Stimulated activated CD8-positive, alpha-beta memory T cell treated with anti-CD3 and anti-CD28 coated beads, Interleukin-4, amount 100 ng/mL, for 48 hours (primary cell): Measurements from ENCODE around the gene NLRP7.
A peak's percentile ranks its signal among the peaks of the same experiment; 100 is the strongest.
"Not testable (repeated sequence)": the region's sequence is repeated elsewhere in the genome, so short reads cannot be mapped to it uniquely, and the experiment has no call there.

Experiments used
- DNase-seq: peaks from one replicate; pipeline ENCODE4 v3.0.0-alpha.2; 2020

The NLRP7 gene

GRCh38 chr19:54947381-54947780 lies at the start of gene NLRP7:
NLRP7 (minus strand) TSS chr19:54947530.
- no peak for DNase-seq

DNA sequence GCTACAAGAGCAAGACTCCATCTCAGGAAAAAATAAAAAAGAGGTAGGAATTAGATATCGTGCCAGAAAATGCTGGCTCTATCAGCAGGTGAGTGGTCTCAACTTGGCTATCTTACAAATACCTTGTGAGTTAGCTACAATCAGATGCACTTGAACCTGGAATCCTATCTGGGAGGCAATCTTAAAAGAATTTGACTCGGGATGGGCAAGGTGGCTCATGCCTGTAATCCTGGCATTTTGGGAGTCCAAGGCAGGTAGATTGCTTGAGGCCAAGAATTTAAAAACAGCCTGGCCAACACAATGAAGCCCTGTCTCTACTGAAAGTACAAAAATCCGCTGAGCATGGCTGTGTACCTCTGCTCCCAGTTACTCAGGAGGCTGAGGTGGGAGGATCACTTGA lies 48.2 kb upstream of the NLRP7 start:
- no peak for DNase-seq

DNA sequence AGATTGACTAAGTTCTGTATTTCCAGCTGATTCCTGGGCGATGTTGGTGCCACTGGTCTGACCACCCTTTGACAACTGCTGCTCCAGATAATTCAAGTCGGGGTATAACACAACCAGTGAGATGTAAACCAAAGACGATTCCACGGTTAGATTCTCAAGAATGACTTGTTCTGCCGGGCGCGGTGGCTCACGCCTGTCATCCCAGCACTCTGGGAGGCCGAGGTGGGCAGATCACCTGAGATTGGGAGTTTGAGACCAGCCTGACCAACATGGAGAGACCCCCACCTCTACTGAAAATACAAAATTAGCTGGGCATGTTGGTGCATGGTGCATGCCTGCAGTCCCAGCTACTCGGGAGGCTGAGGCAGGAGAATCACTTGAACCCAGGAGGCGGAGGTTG lies 42.2 kb upstream of the NLRP7 start:
- not testable (repeated sequence) for DNase-seq

DNA sequence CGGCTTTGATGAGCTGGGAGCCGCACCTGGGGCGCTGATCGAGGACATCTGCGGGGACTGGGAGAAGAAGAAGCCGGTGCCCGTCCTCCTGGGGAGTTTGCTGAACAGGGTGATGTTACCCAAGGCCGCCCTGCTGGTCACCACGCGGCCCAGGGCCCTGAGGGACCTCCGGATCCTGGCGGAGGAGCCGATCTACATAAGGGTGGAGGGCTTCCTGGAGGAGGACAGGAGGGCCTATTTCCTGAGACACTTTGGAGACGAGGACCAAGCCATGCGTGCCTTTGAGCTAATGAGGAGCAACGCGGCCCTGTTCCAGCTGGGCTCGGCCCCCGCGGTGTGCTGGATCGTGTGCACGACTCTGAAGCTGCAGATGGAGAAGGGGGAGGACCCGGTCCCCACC lies 35.2 kb upstream of the NLRP7 start:
- not testable (repeated sequence) for DNase-seq

DNA sequence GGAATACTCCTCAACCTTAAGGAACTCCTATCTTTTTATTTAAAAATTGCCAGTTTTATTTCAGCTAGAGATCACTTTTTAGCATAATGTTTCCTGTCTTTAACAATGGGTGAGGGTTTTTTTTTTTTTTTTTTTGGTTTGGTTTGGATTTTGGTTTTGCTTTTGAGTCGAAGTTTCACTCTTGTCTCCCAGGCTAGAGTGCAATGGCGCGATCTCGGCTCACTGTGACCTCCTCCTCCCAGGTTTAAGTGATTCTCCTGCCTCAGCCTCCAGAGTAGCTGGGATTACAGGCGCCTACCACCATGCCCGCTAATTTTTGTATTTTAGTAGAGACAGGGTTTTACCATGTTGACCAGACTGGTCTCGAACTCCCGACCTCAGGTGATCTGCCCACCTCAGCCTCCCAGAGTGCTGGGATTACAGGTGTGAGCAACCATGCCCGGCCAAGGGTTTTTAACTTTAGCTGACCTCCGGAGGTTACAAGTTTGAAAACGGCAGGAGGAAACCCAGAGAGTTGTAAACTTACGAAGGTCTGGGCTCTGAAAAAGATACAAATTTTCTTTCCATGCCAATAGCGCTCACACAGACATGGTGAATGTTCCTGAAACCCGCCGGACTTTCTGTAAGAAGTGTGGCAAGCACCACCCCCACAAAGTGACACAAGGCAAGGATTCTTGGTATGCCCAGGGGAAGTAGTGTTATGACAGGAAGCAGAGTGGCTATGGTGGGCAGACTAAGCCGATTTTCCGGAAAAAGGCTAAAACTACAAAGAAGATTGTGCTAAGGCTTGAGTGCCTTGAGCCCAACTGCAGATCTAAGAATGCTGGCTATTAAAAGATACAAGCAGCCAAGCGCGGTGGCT lies 26.1 kb upstream of the NLRP7 start:
- peak; percentile 36 for DNase-seq

- not testable (repeated sequence) for DNase-seq
These were observed 24.1 kb upstream of the NLRP7 start for GRCh38 chr19:54971446-54971845.

DNA sequence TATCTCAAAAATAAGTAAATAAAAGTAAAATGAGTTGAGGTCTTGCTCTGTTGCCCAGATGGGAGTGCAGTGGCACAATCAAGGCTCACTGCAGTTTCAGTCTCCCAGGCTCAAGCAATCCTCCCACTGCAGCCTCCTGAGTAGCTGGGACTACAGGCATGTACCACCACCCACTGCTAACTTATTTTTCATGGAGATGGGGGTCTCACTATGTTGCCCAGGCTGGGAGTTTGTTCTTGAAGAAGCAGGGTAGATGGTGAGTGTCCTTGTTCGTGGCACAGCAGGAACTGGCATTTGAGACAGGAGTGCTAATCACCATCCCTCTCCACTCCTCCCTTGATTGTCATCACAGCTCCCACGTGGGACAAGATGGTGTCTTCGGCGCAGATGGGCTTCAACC lies 22.3 kb upstream of the NLRP7 start:
- no peak for DNase-seq

DNA sequence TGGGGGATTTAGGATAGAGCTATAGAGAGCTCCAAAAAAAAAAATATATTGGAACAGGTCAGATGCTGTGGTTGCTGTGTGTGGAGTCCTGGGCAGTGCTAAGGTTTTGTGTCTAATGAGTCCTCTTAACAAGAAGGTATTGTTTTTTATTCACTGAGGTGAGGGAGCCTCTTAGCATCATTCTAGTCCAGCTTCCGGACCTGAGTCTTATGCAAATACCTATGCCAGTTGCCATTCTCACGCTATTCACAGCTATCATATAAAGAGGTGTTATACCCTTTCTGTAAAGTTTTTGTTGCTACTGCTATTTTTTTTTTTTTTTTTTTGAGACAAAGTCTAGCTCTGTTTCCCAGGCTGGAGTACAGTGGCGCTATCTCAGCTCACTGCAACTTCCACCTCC lies 20.3 kb upstream of the NLRP7 start:
- no peak for DNase-seq

GRCh38 chr19:54965055-54965454 lies 17.7 kb upstream of the NLRP7 start:
- DNase-seq = not testable (repeated sequence)

DNA sequence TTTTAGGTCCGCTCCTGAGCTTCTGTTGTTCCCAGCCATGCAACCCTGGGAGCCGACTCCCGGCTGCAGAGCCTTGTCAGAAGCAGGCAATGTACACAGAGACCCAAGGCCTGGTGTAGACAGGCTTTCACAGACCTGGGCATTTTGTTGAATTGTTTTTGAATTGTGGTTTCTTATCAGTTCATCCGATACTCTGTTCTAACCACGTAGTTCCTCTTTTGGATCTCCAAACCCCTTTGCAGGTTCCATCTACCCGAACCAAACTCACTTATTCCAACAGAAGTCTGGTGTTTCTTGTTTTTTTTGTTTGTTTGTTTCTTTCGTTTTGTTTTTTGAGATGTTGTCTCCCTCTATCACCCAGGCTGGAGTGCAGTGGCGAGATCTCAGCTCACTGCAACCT lies 12.5 kb upstream of the NLRP7 start:
- DNase-seq = no peak

- no peak for DNase-seq
These were observed 8.0 kb upstream of the NLRP7 start for GRCh38 chr19:54955376-54955775.

DNA sequence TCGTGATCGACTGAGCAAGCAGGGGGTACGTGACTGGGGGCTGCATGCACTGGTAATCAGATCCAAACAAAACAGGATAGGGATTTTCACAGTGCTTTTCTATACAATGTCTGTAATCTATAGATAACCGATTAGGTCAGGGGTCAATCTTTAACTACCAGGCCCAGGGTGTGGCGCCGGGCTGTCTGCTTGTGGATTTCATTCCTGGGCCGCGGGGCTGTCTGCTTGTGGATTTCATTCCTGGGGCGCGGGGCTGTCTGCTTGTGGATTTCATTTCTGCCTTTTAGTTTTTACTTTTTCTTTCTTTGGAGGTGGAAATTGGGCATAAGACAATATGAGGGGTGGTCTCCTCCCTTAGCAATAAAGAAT lies 6.0 kb upstream of the NLRP7 start:
- not testable (repeated sequence) for DNase-seq

- DNase-seq = no peak
These were observed 5.4 kb upstream of the NLRP7 start for GRCh38 chr19:54952591-54953344.

- DNase-seq = not testable (repeated sequence)
These were observed 3.2 kb upstream of the NLRP7 start for GRCh38 chr19:54950580-54950979.

- DNase-seq = no peak
These were observed 2.1 kb upstream of the NLRP7 start for GRCh38 chr19:54949412-54949811.

GRCh38 chr19:54943772-54944361 lies 3.5 kb downstream of the NLRP7 start:
- not testable (repeated sequence) for DNase-seq

GRCh38 chr19:54939538-54939937 lies 7.8 kb downstream of the NLRP7 start:
- DNase-seq = not testable (repeated sequence)

DNA sequence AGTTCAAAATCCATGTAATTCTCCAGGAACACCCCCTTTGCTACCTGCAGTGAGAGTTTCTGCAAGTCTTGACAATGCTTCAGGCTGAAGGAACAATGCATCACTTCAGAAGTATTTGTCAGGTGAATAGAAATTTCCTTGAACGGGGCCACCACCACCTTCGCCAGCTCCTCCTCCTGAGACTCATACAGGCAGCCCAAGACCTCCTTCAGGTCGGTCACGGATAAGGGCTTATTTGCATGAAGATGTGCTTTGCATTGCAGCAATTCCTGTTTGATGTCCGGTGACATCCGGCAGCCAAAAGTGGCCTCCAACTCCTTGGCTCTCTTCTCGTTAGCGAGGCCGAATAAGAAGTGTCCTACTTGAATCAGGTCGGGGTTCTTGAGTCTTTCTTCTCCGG lies 8.4 kb downstream of the NLRP7 start:
- no peak for DNase-seq

GRCh38 chr19:54937926-54938325 lies 9.4 kb downstream of the NLRP7 start:
- no peak for DNase-seq

DNA sequence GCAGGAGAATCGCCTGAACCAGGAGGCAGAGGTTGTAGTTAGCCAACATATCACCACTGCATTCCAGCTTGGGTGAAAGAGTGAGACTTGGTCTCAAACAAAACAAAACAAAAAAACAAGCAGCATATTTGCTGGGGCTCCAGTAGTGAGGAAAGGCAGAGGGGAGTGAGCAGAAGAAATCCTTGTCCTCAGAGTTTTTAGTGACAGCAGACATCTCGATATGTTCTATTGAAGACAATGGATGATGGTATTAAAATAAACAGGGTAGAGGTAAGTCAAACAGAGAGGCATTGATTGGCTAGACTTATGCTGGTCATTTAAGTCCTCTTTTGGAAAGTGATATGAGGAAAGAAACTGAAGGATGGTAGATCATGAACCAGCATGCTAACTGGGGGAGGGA lies 19.0 kb downstream of the NLRP7 start:
- DNase-seq = no peak

- no peak for DNase-seq
These were observed 24.1 kb downstream of the NLRP7 start for GRCh38 chr19:54923276-54923675.

- no peak for DNase-seq
These were observed 26.2 kb downstream of the NLRP7 start for GRCh38 chr19:54921082-54921481.

DNA sequence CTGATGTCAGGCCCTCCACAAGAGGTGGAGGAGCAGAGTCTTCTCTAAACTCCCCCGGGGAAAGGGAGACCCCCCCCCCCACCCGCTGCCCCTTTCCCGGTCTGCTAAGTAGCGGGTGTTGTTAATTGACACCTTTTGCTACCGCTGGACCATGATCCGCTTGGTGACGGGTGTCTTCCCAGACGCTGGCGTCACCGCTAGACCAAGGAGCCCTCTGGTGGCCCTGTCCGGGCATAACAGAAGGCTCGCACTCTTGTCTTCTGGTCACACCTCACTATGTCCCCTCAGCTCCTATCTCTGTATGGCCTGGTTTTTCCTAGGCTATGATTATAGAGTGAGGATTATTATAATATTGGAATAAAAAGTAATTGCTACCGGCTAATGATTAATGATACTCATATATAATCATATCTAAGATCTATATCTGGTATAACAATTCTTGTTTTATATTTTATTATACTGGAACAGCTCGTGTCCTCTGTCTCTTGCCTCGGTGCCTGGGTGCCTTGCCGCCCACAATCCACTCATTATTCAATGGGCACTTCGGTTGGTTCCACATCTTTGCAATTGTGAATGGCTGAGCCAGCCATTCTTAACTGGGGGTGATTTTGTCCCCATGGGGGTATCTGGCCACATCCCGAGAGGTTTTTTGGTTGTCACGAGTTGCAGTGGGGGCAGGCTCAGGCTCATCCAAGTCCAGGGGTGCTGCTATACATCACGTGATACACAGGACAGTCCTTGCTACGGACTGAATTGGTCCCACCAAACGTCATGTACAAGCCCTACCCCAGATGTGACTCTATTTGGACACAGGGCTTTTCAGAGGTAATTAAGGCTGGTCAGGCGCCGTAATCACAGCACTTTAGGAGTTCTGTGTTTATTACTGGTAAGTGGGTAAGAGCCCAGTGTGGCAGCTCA lies 27.4 kb downstream of the NLRP7 start:
- not testable (repeated sequence) for DNase-seq
